Body of pancreas (tissue), 4 donors: ENCODE data around the gene HMCN1. TPM values are rescaled to one million over a fixed set of nuclear protein-coding genes. Genes with fewer than 3 reads are reported as not detected.
A peak's percentile ranks its signal among the peaks of the same experiment; 100 is the strongest.

Experiments used
- ATAC-seq: fragments of 150-250 bp; one replicate; pipeline ENCODE4 v1.9.1; 2016
- DNase-seq, 4 donors: peaks; one replicate each; pipeline ENCODE4 v3.0.0-alpha.2; 2019
- H3K27ac ChIP-seq, 4 donors: fragments of 200-600 bp; sonication (generic); 1 replicate in 3 of 4; 2 replicates in 1 of 4; pipeline versions ENCODE4 v1.5.1 to v1.6.1; 2016 to 2019; ENCODE audit warnings: mild to moderate bottlenecking in 1 of 4, mixed read lengths in 1 of 4, moderate library complexity in 1 of 4
- H3K27me3 ChIP-seq, 2 donors: fragments of 200-600 bp; sonication (generic); one replicate each; pipeline ENCODE4 v1.6.0; 2016; ENCODE audit warnings: mild to moderate bottlenecking in 1 of 2
- H3K36me3 ChIP-seq, 2 donors: fragments of 200-600 bp; sonication (generic); replicated peaks in 1 of 2; 2 replicates each; pipeline ENCODE4 v1.5.1; 2016; ENCODE audit warnings: low read depth in 2 of 2; ENCODE audit not compliant: insufficient read depth in 1 of 2
- H3K4me1 ChIP-seq: fragments of 200-600 bp; sonication (generic); one replicate; pipeline ENCODE4 v1.6.0; 2016
- H3K4me3 ChIP-seq, 2 donors: fragments of 200-600 bp; sonication (generic); 1 replicate in 1 of 2; 2 replicates in 1 of 2; pipeline ENCODE4 v1.5.1; 2016 to 2019
- H3K9me3 ChIP-seq, 3 donors: fragments of 200-600 bp; sonication (generic); 1 replicate in 2 of 3; 2 replicates in 1 of 3; pipeline ENCODE4 v1.5.1; 2016
- POLR2A ChIP-seq, 3 donors: fragments of 450-650 bp; IDR thresholded peaks; one replicate each; pipeline ENCODE4 v1.6.1; 2016; ENCODE audit warnings: antibody characterized with exemption in 3 of 3, mild to moderate bottlenecking in 2 of 3
- WGBS, 2 donors: methylation state at CpG; one replicate each; pipeline ENCODE4 v1.1.5; 2017; 5-methylcytosine and 5-hydroxymethylcytosine counted together
- intact Hi-C: fragments of 100-400 bp; cut with DNase I; formaldehyde crosslinking; loops from one replicate; pipeline ENCODE4 v1.15.1; 2023
- total RNA-seq, 2 donors: library from RNA; depleted of rRNA; stranded (reverse); fragments of >200 nt; gene quantifications; one replicate each; pipeline ENCODE4 v1.1.0, GENCODE V29; 2016
- TF ChIP-seq, protein P1 (sequence below), 7 experiments: fragments of 450-650 bp in 4 of 7; fragments of 200-600 bp in 3 of 7; sonication (generic) in 3 of 7; IDR thresholded peaks; one replicate each; pipeline ENCODE4 v1.5.1; 2016 to 2019; ENCODE audit warnings: antibody characterized with exemption in 7 of 7

HMCN1 gene
- total RNA-seq, 2 donors from 2014 or later, result 2.1 to 2.3 TPM

DNA sequence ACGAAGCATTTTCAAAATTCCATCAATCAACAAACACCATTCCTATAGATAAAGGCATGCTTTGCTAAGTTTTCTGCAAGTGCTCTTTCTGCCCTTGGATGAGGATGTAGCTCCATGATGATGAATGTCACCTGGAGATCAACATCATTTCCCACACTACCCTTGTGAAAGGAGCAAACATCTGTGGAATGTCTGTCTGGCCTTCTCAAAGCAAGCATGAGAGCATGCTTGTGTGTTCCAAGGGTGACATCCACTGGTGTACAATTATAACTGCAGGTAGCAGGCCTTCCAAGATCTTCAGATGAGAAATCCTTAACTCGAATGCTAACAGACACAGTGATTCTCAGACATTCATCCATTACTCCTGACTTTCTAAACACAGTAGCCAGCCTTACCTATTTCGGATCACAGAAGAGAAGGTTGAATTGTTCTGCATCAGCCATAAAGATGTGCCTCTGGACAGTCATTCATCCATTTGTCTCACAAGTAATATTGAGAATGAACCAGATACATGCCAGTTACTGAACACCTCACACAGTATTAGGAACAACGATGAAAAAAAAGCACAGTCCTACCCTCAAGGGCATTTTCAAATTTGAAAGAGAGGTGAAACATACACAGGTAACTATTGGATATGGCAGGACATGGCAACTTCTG, 478.5 kb downstream of the HMCN1 start:
- Histone ChIP-seq H3K27ac (no peak overlapping the region), H3K36me3 (no peaks in the 10 kb centered on the region), H3K27me3 (no peaks in the 10 kb centered on the region), H3K4me3 (no peak overlapping the region), H3K4me1 (no peaks in the 10 kb centered on the region), H3K9me3 (no peaks in the 10 kb centered on the region)
- peak; percentile 41 to 68 (median 52) for DNase-seq
- no peak for TF ChIP-seq POLR2A (IDR thresholded peaks at IDR 0.05)
- TF ChIP-seq, protein P1, sequence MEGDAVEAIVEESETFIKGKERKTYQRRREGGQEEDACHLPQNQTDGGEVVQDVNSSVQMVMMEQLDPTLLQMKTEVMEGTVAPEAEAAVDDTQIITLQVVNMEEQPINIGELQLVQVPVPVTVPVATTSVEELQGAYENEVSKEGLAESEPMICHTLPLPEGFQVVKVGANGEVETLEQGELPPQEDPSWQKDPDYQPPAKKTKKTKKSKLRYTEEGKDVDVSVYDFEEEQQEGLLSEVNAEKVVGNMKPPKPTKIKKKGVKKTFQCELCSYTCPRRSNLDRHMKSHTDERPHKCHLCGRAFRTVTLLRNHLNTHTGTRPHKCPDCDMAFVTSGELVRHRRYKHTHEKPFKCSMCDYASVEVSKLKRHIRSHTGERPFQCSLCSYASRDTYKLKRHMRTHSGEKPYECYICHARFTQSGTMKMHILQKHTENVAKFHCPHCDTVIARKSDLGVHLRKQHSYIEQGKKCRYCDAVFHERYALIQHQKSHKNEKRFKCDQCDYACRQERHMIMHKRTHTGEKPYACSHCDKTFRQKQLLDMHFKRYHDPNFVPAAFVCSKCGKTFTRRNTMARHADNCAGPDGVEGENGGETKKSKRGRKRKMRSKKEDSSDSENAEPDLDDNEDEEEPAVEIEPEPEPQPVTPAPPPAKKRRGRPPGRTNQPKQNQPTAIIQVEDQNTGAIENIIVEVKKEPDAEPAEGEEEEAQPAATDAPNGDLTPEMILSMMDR (IDR thresholded peaks at IDR 0.05), result peak; percentile 45 to 91 (median 87)
- intact Hi-C loops, result no loop called here
- 14 to 21% methylated on average over 4 of the region's 4 CpGs for WGBS, 2 donors
- peak; percentile 88 for ATAC-seq

DNA sequence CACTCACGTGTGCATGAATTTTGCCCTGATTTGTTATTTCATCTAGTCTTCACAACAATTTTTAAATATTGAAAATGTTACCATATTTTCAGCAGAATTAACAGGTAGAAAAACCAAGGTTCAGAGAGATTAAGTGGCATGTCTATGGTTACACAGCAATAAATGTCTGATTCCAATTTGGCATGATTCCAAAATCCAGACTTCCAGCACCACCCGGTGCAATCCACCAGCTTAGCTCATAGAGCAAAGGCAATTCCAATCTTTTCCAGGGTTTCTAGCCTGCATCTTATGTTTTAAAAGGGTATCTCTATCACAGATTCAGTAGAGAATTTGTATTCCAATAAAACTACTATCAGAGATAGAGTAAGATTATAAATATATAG, 479.0 kb downstream of the HMCN1 start:
- DNase-seq, result no peak

DNA sequence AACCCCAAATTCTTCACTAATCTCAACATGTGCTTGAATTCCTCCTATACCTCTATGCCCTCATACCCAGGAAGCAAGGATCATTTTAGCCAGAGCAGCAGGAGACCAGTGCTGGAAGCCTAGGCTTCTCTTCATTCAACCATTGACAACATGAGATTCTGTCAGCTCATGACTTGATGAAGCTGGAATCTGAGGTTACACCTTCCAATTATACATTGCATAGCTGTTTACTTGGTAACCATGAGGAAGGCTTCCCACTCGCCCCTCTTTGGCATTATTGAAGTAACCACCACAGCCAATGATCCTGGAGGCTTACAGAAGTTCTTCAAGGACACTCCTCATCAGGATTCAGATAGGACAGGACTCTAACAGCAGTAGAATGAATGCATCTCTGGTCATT, 480.6 kb downstream of the HMCN1 start:
- intact Hi-C loops, result no loop called here
- 42 to 63% methylated on average over 1 of the region's 1 CpG for WGBS, 2 donors
- no peak for ATAC-seq
- TF ChIP-seq, protein P1 (IDR thresholded peaks at IDR 0.05), result no peak
- TF ChIP-seq POLR2A (IDR thresholded peaks at IDR 0.05), result no peak
- Histone ChIP-seq H3K27me3 (no peaks in the 10 kb centered on the region), H3K27ac (no peak overlapping the region), H3K4me3 (no peak overlapping the region), H3K36me3 (no peaks in the 10 kb centered on the region), H3K9me3 (no peaks in the 10 kb centered on the region), H3K4me1 (no peaks in the 10 kb centered on the region)
- no peak for DNase-seq

More for the DNA sequence above, 479.0 kb downstream of the HMCN1 start:
- Histone ChIP-seq H3K4me3 (no peak overlapping the region), H3K9me3 (no peaks in the 10 kb centered on the region), H3K27me3 (no peaks in the 10 kb centered on the region), H3K4me1 (no peaks in the 10 kb centered on the region), H3K27ac (no peak overlapping the region), H3K36me3 (no peaks in the 10 kb centered on the region)
- ATAC-seq, result no peak
- no peak for TF ChIP-seq POLR2A (IDR thresholded peaks at IDR 0.05)
- TF ChIP-seq, protein P1 (IDR thresholded peaks at IDR 0.05), result no peak
- intact Hi-C loops, result no loop called here
- 51 to 54% methylated on average over 2 of the region's 2 CpGs for WGBS, 2 donors

DNA sequence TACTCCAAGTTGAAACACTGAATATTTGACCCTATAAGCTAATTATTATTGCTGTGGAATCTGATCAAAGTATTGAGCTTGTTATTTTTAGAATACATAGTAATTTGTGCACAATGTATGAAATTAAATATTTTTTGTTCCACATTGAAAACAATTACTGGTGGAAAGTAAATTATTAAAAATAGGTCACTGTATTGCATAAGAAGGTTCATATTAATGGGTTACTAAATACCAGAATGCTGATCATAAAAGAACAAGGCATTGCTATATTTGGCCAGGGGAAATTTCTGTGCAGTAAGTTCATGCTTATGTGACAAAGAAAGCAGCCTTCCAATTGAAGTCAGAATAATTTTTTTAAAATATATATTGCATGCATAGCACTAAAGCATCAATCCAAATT, 481.4 kb downstream of the HMCN1 start:
- Histone ChIP-seq H3K4me3 (no peak overlapping the region), H3K36me3 (no peaks in the 10 kb centered on the region), H3K4me1 (no peaks in the 10 kb centered on the region), H3K27me3 (no peaks in the 10 kb centered on the region), H3K27ac (no peak overlapping the region), H3K9me3 (no peaks in the 10 kb centered on the region)
- ATAC-seq (no peak), DNase-seq (no peak)
- TF ChIP-seq POLR2A (IDR thresholded peaks at IDR 0.05), result no peak
- TF ChIP-seq, protein P1 (IDR thresholded peaks at IDR 0.05), result no peak
- intact Hi-C loops, result no loop called here
